ENCODE data around the gene C19orf85. TPM values are rescaled to one million over a fixed set of nuclear protein-coding genes. Genes with fewer than 3 reads are reported as not detected.

C19orf85 gene
- total and polyA plus RNA-seq, 11 donors: not detected

Other genes with a start within 250 kb of the C19orf85 start
- gene TMEM86B, start 236.0 kb downstream of the C19orf85 start, total RNA-seq: 1 to 10 TPM in 8 of 9 donors, under 1 TPM in 1; 0.64 to 2.5 (median 1.9) TPM
- gene TMEM86B, start 236.0 kb downstream of the C19orf85 start, polyA plus RNA-seq: 1 to 10 TPM; 2.7 to 3.1 TPM
- 10 to 100 TPM; 28.6 to 59.9 (median 41.1) TPM for gene PPP6R1, start 205.7 kb downstream of the C19orf85 start, total RNA-seq
- 10 to 100 TPM; 34.7 to 60.4 TPM for gene PPP6R1, start 205.7 kb downstream of the C19orf85 start, polyA plus RNA-seq
- gene HSPBP1, start 184.6 kb downstream of the C19orf85 start, total RNA-seq: 10 to 100 TPM; 25.7 to 42.0 (median 30.6) TPM
- gene HSPBP1, start 184.6 kb downstream of the C19orf85 start, polyA plus RNA-seq: 10 to 100 TPM; 56.4 to 76.0 TPM
- 1 to 10 TPM; 2.0 to 7.4 (median 3.6) TPM for gene BRSK1, start 180.8 kb downstream of the C19orf85 start, total RNA-seq
- gene BRSK1, start 180.8 kb downstream of the C19orf85 start, polyA plus RNA-seq: 1 to 10 TPM; 1.6 to 1.8 TPM
- gene TMEM150B, start 139.4 kb downstream of the C19orf85 start, total RNA-seq: 10 to 100 TPM in 1 of 9 donors, 1 to 10 TPM in 4, under 1 TPM in 3, not detected in 1; 0.43 to 14.1 (median 1.2) TPM
- under 1 TPM; 0.72 to 0.79 TPM for gene TMEM150B, start 139.4 kb downstream of the C19orf85 start, polyA plus RNA-seq
- gene KMT5C, start 124.9 kb downstream of the C19orf85 start, total RNA-seq: 10 to 100 TPM in 1 of 9 donors, 1 to 10 TPM in 8; 3.6 to 10.8 (median 7.2) TPM
- gene KMT5C, start 124.9 kb downstream of the C19orf85 start, polyA plus RNA-seq: 1 to 10 TPM; 3.3 to 6.2 TPM
- under 1 TPM in 1 of 9 donors, not detected in 8; 0.16 TPM for gene COX6B2, start 110.0 kb downstream of the C19orf85 start, total RNA-seq
- not detected for gene COX6B2, start 110.0 kb downstream of the C19orf85 start, polyA plus RNA-seq
- not detected for gene GARIN5B, start 101.5 kb downstream of the C19orf85 start, total RNA-seq
- not detected for gene GARIN5B, start 101.5 kb downstream of the C19orf85 start, polyA plus RNA-seq
- gene IL11, start 94.3 kb downstream of the C19orf85 start, total RNA-seq: under 1 TPM in 2 of 9 donors, not detected in 7; 0.11 to 0.43 TPM
- gene IL11, start 94.3 kb downstream of the C19orf85 start, polyA plus RNA-seq: under 1 TPM in 1 of 2 donors, not detected in 1; 0.25 TPM
- gene TMEM190, start 87.9 kb downstream of the C19orf85 start, total RNA-seq: not detected
- gene TMEM190, start 87.9 kb downstream of the C19orf85 start, polyA plus RNA-seq: not detected
- gene TMEM238, start 80.5 kb downstream of the C19orf85 start, total RNA-seq: 1 to 10 TPM in 2 of 9 donors, under 1 TPM in 5, not detected in 2; 0.35 to 2.2 (median 0.56) TPM
- gene TMEM238, start 80.5 kb downstream of the C19orf85 start, polyA plus RNA-seq: not detected
- gene RPL28, start 78.8 kb downstream of the C19orf85 start, total RNA-seq: 1,000 to 10,000 TPM in 1 of 9 donors, 100 to 1,000 TPM in 8; 196 to 1,019 (median 565) TPM
- 1,000 to 10,000 TPM in 1 of 2 donors, 100 to 1,000 TPM in 1; 768 to 1,391 TPM for gene RPL28, start 78.8 kb downstream of the C19orf85 start, polyA plus RNA-seq
- gene UBE2S, start 57.0 kb downstream of the C19orf85 start, total RNA-seq: 10 to 100 TPM; 16.5 to 51.8 (median 29.1) TPM
- gene UBE2S, start 57.0 kb downstream of the C19orf85 start, polyA plus RNA-seq: 10 to 100 TPM; 10.9 to 27.3 TPM
- not detected for gene SHISA7, start 21.5 kb downstream of the C19orf85 start, total RNA-seq
- gene SHISA7, start 21.5 kb downstream of the C19orf85 start, polyA plus RNA-seq: not detected
- 100 to 1,000 TPM in 1 of 9 donors, 10 to 100 TPM in 8; 36.9 to 102 (median 48.8) TPM for gene ISOC2, start 3.1 kb downstream of the C19orf85 start, total RNA-seq
- gene ISOC2, start 3.1 kb downstream of the C19orf85 start, polyA plus RNA-seq: 10 to 100 TPM; 86.8 to 94.9 TPM
- 10 to 100 TPM in 1 of 9 donors, 1 to 10 TPM in 8; 2.3 to 10.3 (median 4.6) TPM for gene ZNF628, start 11.9 kb upstream of the C19orf85 start, total RNA-seq
- 1 to 10 TPM; 5.4 to 7.9 TPM for gene ZNF628, start 11.9 kb upstream of the C19orf85 start, polyA plus RNA-seq
- gene NAT14, start 20.4 kb upstream of the C19orf85 start, total RNA-seq: 10 to 100 TPM in 1 of 9 donors, 1 to 10 TPM in 8; 2.9 to 10.4 (median 6.7) TPM
- gene NAT14, start 20.4 kb upstream of the C19orf85 start, polyA plus RNA-seq: 1 to 10 TPM; 7.3 to 9.2 TPM
- gene SSC5D, start 23.7 kb upstream of the C19orf85 start, total RNA-seq: 1 to 10 TPM in 8 of 9 donors, under 1 TPM in 1; 1.00 to 6.2 (median 3.3) TPM
- 1 to 10 TPM in 1 of 2 donors, under 1 TPM in 1; 0.91 to 1.4 TPM for gene SSC5D, start 23.7 kb upstream of the C19orf85 start, polyA plus RNA-seq
- 1 to 10 TPM in 7 of 9 donors, under 1 TPM in 2; 0.68 to 2.6 (median 2.1) TPM for gene SBK2, start 72.4 kb upstream of the C19orf85 start, total RNA-seq
- 10 to 100 TPM in 1 of 2 donors, under 1 TPM in 1; 0.80 to 12.6 TPM for gene SBK2, start 72.4 kb upstream of the C19orf85 start, polyA plus RNA-seq
- gene SBK3, start 80.8 kb upstream of the C19orf85 start, total RNA-seq: 10 to 100 TPM in 3 of 9 donors, 1 to 10 TPM in 6; 2.4 to 14.3 (median 7.5) TPM
- gene SBK3, start 80.8 kb upstream of the C19orf85 start, polyA plus RNA-seq: 10 to 100 TPM in 1 of 2 donors, 1 to 10 TPM in 1; 5.9 to 12.4 TPM
- 10 to 100 TPM in 4 of 9 donors, 1 to 10 TPM in 5; 5.4 to 13.9 (median 9.8) TPM for gene ZNF579, start 116.1 kb upstream of the C19orf85 start, total RNA-seq
- 10 to 100 TPM in 1 of 2 donors, 1 to 10 TPM in 1; 7.9 to 10.9 TPM for gene ZNF579, start 116.1 kb upstream of the C19orf85 start, polyA plus RNA-seq
- gene FIZ1, start 134.8 kb upstream of the C19orf85 start, total RNA-seq: 10 to 100 TPM; 11.2 to 15.4 (median 12.9) TPM
- 10 to 100 TPM in 1 of 2 donors, 1 to 10 TPM in 1; 10.0 to 16.7 TPM for gene FIZ1, start 134.8 kb upstream of the C19orf85 start, polyA plus RNA-seq
- gene ZNF524, start 135.5 kb upstream of the C19orf85 start, total RNA-seq: 10 to 100 TPM; 11.0 to 34.7 (median 16.5) TPM
- 10 to 100 TPM; 30.6 to 33.9 TPM for gene ZNF524, start 135.5 kb upstream of the C19orf85 start, polyA plus RNA-seq
- 10 to 100 TPM; 11.4 to 19.1 (median 14.2) TPM for gene ZNF865, start 140.9 kb upstream of the C19orf85 start, total RNA-seq
- 10 to 100 TPM; 12.0 to 24.3 TPM for gene ZNF865, start 140.9 kb upstream of the C19orf85 start, polyA plus RNA-seq
- gene ZNF784, start 159.8 kb upstream of the C19orf85 start, total RNA-seq: 10 to 100 TPM in 4 of 9 donors, 1 to 10 TPM in 5; 6.7 to 15.8 (median 9.2) TPM
- gene ZNF784, start 159.8 kb upstream of the C19orf85 start, polyA plus RNA-seq: 10 to 100 TPM in 1 of 2 donors, 1 to 10 TPM in 1; 8.5 to 10.4 TPM
- 10 to 100 TPM; 17.0 to 41.5 (median 21.2) TPM for gene ZNF580, start 176.3 kb upstream of the C19orf85 start, total RNA-seq
- gene ZNF580, start 176.3 kb upstream of the C19orf85 start, polyA plus RNA-seq: 10 to 100 TPM in 1 of 2 donors, 1 to 10 TPM in 1; 8.2 to 18.4 TPM
- 10 to 100 TPM in 2 of 9 donors, 1 to 10 TPM in 7; 4.7 to 12.7 (median 7.2) TPM for gene ZNF581, start 178.9 kb upstream of the C19orf85 start, total RNA-seq
- 1 to 10 TPM; 5.5 to 9.3 TPM for gene ZNF581, start 178.9 kb upstream of the C19orf85 start, polyA plus RNA-seq
- gene CCDC106, start 183.5 kb upstream of the C19orf85 start, total RNA-seq: 10 to 100 TPM; 11.7 to 25.8 (median 16.5) TPM
- gene CCDC106, start 183.5 kb upstream of the C19orf85 start, polyA plus RNA-seq: 10 to 100 TPM; 11.9 to 27.7 TPM
- gene U2AF2, start 190.3 kb upstream of the C19orf85 start, total RNA-seq: 10 to 100 TPM; 39.9 to 88.1 (median 69.9) TPM
- gene U2AF2, start 190.3 kb upstream of the C19orf85 start, polyA plus RNA-seq: 100 to 1,000 TPM in 1 of 2 donors, 10 to 100 TPM in 1; 72.7 to 104 TPM
- 100 to 1,000 TPM; 125 to 377 (median 189) TPM for gene EPN1, start 210.5 kb upstream of the C19orf85 start, total RNA-seq
- 100 to 1,000 TPM; 177 to 188 TPM for gene EPN1, start 210.5 kb upstream of the C19orf85 start, polyA plus RNA-seq

Measured in heart left ventricle (tissue), 11 donors.